Central memory CD4-positive, alpha-beta T cell (primary cell): Measurements from ENCODE around the gene GLB1L3.
"Not testable (repeated sequence)": the region's sequence is repeated elsewhere in the genome, so short reads cannot be mapped to it uniquely, and the experiment has no call there.

Experiments
- DNase-seq: peaks from one replicate; pipeline ENCODE4 v3.0.0; 2022

The GLB1L3 gene

GRCh38 chr11:134317103-134317502 lies 40.9 kb downstream of the GLB1L3 start:
- no peak for DNase-seq

GRCh38 chr11:134321373-134321772 lies 45.2 kb downstream of the GLB1L3 start:
- not testable (repeated sequence) for DNase-seq

- no peak for DNase-seq
Observed at GRCh38 chr11:134322553-134322952, 46.4 kb downstream of the GLB1L3 start.

GRCh38 chr11:134328433-134328832 lies 52.3 kb downstream of the GLB1L3 start:
- no peak for DNase-seq

- no peak for DNase-seq
Observed at GRCh38 chr11:134330611-134331353, 54.6 kb downstream of the GLB1L3 start.

GRCh38 chr11:134331354-134332188 lies 55.4 kb downstream of the GLB1L3 start, which contains the start of gene GLB1L2:
TSS of gene GLB1L2 (plus strand) at chr11:134331988. CDS start at chr11:134332062, 74 bp downstream.
- peak; percentile 78 for DNase-seq

- DNase-seq: no peak
Observed at GRCh38 chr11:134332189-134332631, 56.0 kb downstream of the GLB1L3 start.

- DNase-seq: no peak
Observed at GRCh38 chr11:134332782-134333181, 56.6 kb downstream of the GLB1L3 start.

- DNase-seq: no peak
Observed at GRCh38 chr11:134333312-134333711, 57.1 kb downstream of the GLB1L3 start.

GRCh38 chr11:134333946-134334345 lies 57.8 kb downstream of the GLB1L3 start:
- no peak for DNase-seq

- no peak for DNase-seq
Observed at GRCh38 chr11:134334796-134335571, 58.8 kb downstream of the GLB1L3 start.

- no peak for DNase-seq
Observed at GRCh38 chr11:134337051-134337450, 60.9 kb downstream of the GLB1L3 start.

- DNase-seq: no peak
Observed at GRCh38 chr11:134338068-134338467, 61.9 kb downstream of the GLB1L3 start.

- no peak for DNase-seq
Observed at GRCh38 chr11:134338654-134339053, 62.5 kb downstream of the GLB1L3 start.

- no peak for DNase-seq
Observed at GRCh38 chr11:134339756-134340155, 63.6 kb downstream of the GLB1L3 start.

- DNase-seq: no peak
Observed at GRCh38 chr11:134340354-134340964, 64.3 kb downstream of the GLB1L3 start.

GRCh38 chr11:134341805-134342571 lies 65.8 kb downstream of the GLB1L3 start:
- no peak for DNase-seq

- DNase-seq: no peak
Observed at GRCh38 chr11:134342572-134343340, 66.6 kb downstream of the GLB1L3 start.

- no peak for DNase-seq
Observed at GRCh38 chr11:134343646-134344045, 67.5 kb downstream of the GLB1L3 start.

- not testable (repeated sequence) for DNase-seq
Observed at GRCh38 chr11:134344497-134345236, 68.5 kb downstream of the GLB1L3 start.
